GM12878 (cell line): Measurements from ENCODE around the gene GOLT1B. TPM values are rescaled to one million over a fixed set of nuclear protein-coding genes. Genes with fewer than 3 reads are reported as not detected.

Experiments used
- CBX5 ChIP-seq: sonication (generic); IDR thresholded peaks from 2 replicates; pipeline ENCODE4 v1.6.1; 2016; ENCODE audit warnings: low read depth, moderate library complexity, mild to moderate bottlenecking, inconsistent platforms
- CREB1 ChIP-seq: IDR thresholded peaks from 2 replicates; pipeline ENCODE4 v1.6.1; 2012; ENCODE audit warnings: low read depth, mild to moderate bottlenecking, inconsistent platforms
- JUNB ChIP-seq: IDR thresholded peaks from 2 replicates; pipeline ENCODE4 v1.6.1; 2016; ENCODE audit warnings: antibody characterized with exemption, mild to moderate bottlenecking
- JUND ChIP-seq: IDR thresholded peaks from 2 replicates; pipeline ENCODE4 v1.6.1; 2012; ENCODE audit warnings: low read depth, mild to moderate bottlenecking, low read length, improper control_type of control experiment, moderate library complexity
- MEF2B ChIP-seq: fragments of 450-650 bp; IDR thresholded peaks from 2 replicates; pipeline ENCODE4 v1.6.1; 2018; ENCODE audit warnings: mild to moderate bottlenecking, moderate library complexity; ENCODE audit not compliant: partially characterized antibody, poor library complexity, severe bottlenecking
- NFIC ChIP-seq: IDR thresholded peaks from 2 replicates; pipeline ENCODE4 v1.6.1; 2012; ENCODE audit warnings: low read depth, mild to moderate bottlenecking, inconsistent platforms, low read length, moderate library complexity
- PAX5 ChIP-seq: IDR thresholded peaks from 2 replicates; pipeline ENCODE4 v1.6.1; 2011; ENCODE audit warnings: low read depth, low read length, borderline replicate concordance
- RELA ChIP-seq: fragments of 450-650 bp; IDR thresholded peaks from 2 replicates; pipeline ENCODE4 v1.8.0; 2014; ENCODE audit warnings: borderline replicate concordance; ENCODE audit not compliant: partially characterized antibody
- SMAD5 ChIP-seq: IDR thresholded peaks from 2 replicates; pipeline ENCODE4 v1.6.1; 2016; ENCODE audit warnings: antibody characterized with exemption, low read depth
- SREBF1 ChIP-seq: IDR thresholded peaks from 2 replicates; pipeline ENCODE4 v1.6.1; 2012; ENCODE audit warnings: mild to moderate bottlenecking, low read length
- WRNIP1 ChIP-seq: IDR thresholded peaks from 2 replicates; pipeline ENCODE4 v1.6.1; 2011; ENCODE audit warnings: low read depth, low read length, improper control_type of control experiment, borderline replicate concordance
- ZZZ3 ChIP-seq: IDR thresholded peaks from 2 replicates; pipeline ENCODE4 v1.6.1; 2011; ENCODE audit warnings: low read depth; ENCODE audit not compliant: control insufficient read depth, insufficient read length
- polyA plus RNA-seq, 11 experiments: library from polyadenylated mRNA; depleted of rRNA in 4 of 11; unstranded in 6 of 11; stranded (reverse) in 5 of 11; fragments of >200 nt; fragmentation: Nextera tagmentation in 4 of 11; fragmentation: Illumina TruSeq in 1 of 11; extraction: Ambion mirVana in 4 of 11; extraction: Trizol in 1 of 11; gene quantifications; 1 replicate in 1 of 11; 2 replicates in 10 of 11; pipeline versions ENCODE4 v1.2.1 to v1.2.3, GENCODE V29; 2011 to 2016; ENCODE audit warnings: inconsistent platforms in 2 of 11, missing spikeins in 2 of 11, low read depth in 1 of 11
- total RNA-seq, 4 experiments: library from RNA; depleted of rRNA in 3 of 4; stranded (reverse); fragments of >200 nt in 3 of 4; fragmentation: Illumina TruSeq in 1 of 4; extraction: Trizol in 1 of 4; gene quantifications; 2 replicates each; pipeline versions ENCODE4 v1.2.1 to v1.2.3, GENCODE V29; 2013 to 2021
- TF ChIP-seq, protein P1 (sequence below): fragments of 450-650 bp; IDR thresholded peaks from 2 replicates; pipeline ENCODE4 v1.6.1; 2018; ENCODE audit warnings: mild to moderate bottlenecking, low read depth, moderate library complexity; ENCODE audit not compliant: partially characterized antibody
- TF ChIP-seq, protein P2 (sequence below): fragments of 450-650 bp; IDR thresholded peaks from 2 replicates; pipeline ENCODE4 v1.6.1; 2017; ENCODE audit warnings: mild to moderate bottlenecking, moderate library complexity
- TF ChIP-seq, protein P3 (sequence below): fragments of 450-650 bp; IDR thresholded peaks from 2 replicates; pipeline ENCODE4 v1.6.1; 2017; ENCODE audit warnings: antibody characterized with exemption, mild to moderate bottlenecking, moderate library complexity

GOLT1B gene
- total and polyA plus RNA-seq, 10 of the 15 experiments (the other 5 are each of a cell fraction or from before 2014, with no cell fraction given) = 18.3 to 77.4 (median 32.9) TPM

DNA sequence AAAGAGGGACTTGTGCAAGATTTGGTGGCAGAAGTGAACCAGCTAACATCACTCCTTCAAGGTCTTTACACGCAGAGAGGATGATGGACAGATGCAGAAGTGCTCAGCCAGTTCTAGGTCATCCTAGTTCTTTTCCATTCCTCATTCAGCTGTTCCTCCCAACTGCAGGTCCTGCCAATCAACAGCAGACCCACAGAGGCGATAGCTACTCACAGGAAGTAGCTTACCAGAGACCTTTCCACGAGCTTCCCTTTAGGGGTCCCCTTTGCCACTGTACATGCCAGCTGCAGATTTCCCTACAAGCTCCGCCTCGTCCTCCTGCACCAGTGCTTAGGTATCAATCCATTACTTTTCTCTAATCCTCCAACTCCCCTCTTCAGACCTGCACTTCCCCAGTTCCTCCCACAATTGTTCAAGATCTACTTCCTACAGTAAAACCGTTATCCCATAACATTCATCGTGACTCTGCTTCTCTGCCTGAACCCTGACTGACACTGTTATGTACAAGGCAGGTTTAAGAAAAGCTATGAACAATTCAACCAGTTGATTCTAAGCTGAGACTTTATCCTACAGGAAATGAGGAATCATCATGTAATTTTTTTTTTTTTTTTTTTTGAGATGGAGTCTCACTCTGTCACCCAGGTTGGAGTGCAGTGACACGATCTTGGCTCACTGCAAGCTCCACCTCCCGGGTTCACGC is 22.7 kb upstream of the GOLT1B start (continued):
- TF ChIP-seq, protein P1, sequence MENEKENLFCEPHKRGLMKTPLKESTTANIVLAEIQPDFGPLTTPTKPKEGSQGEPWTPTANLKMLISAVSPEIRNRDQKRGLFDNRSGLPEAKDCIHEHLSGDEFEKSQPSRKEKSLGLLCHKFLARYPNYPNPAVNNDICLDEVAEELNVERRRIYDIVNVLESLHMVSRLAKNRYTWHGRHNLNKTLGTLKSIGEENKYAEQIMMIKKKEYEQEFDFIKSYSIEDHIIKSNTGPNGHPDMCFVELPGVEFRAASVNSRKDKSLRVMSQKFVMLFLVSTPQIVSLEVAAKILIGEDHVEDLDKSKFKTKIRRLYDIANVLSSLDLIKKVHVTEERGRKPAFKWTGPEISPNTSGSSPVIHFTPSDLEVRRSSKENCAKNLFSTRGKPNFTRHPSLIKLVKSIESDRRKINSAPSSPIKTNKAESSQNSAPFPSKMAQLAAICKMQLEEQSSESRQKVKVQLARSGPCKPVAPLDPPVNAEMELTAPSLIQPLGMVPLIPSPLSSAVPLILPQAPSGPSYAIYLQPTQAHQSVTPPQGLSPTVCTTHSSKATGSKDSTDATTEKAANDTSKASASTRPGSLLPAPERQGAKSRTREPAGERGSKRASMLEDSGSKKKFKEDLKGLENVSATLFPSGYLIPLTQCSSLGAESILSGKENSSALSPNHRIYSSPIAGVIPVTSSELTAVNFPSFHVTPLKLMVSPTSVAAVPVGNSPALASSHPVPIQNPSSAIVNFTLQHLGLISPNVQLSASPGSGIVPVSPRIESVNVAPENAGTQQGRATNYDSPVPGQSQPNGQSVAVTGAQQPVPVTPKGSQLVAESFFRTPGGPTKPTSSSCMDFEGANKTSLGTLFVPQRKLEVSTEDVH = no peak
- no peak for TF ChIP-seq SMAD5
- no peak for TF ChIP-seq NFIC
- no peak for TF ChIP-seq SREBF1
- TF ChIP-seq RELA = no peak
- TF ChIP-seq JUNB = no peak
- TF ChIP-seq PAX5 = no peak
- TF ChIP-seq WRNIP1 = no peak
- TF ChIP-seq MEF2B = no peak
- TF ChIP-seq, protein P2, sequence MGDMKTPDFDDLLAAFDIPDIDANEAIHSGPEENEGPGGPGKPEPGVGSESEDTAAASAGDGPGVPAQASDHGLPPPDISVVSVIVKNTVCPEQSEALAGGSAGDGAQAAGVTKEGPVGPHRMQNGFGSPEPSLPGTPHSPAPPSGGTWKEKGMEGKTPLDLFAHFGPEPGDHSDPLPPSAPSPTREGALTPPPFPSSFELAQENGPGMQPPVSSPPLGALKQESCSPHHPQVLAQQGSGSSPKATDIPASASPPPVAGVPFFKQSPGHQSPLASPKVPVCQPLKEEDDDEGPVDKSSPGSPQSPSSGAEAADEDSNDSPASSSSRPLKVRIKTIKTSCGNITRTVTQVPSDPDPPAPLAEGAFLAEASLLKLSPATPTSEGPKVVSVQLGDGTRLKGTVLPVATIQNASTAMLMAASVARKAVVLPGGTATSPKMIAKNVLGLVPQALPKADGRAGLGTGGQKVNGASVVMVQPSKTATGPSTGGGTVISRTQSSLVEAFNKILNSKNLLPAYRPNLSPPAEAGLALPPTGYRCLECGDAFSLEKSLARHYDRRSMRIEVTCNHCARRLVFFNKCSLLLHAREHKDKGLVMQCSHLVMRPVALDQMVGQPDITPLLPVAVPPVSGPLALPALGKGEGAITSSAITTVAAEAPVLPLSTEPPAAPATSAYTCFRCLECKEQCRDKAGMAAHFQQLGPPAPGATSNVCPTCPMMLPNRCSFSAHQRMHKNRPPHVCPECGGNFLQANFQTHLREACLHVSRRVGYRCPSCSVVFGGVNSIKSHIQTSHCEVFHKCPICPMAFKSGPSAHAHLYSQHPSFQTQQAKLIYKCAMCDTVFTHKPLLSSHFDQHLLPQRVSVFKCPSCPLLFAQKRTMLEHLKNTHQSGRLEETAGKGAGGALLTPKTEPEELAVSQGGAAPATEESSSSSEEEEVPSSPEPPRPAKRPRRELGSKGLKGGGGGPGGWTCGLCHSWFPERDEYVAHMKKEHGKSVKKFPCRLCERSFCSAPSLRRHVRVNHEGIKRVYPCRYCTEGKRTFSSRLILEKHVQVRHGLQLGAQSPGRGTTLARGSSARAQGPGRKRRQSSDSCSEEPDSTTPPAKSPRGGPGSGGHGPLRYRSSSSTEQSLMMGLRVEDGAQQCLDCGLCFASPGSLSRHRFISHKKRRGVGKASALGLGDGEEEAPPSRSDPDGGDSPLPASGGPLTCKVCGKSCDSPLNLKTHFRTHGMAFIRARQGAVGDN = no peak
- no peak for TF ChIP-seq JUND
- no peak for TF ChIP-seq CBX5
- no peak for TF ChIP-seq CREB1
- TF ChIP-seq ZZZ3 = no peak
- TF ChIP-seq, protein P3, sequence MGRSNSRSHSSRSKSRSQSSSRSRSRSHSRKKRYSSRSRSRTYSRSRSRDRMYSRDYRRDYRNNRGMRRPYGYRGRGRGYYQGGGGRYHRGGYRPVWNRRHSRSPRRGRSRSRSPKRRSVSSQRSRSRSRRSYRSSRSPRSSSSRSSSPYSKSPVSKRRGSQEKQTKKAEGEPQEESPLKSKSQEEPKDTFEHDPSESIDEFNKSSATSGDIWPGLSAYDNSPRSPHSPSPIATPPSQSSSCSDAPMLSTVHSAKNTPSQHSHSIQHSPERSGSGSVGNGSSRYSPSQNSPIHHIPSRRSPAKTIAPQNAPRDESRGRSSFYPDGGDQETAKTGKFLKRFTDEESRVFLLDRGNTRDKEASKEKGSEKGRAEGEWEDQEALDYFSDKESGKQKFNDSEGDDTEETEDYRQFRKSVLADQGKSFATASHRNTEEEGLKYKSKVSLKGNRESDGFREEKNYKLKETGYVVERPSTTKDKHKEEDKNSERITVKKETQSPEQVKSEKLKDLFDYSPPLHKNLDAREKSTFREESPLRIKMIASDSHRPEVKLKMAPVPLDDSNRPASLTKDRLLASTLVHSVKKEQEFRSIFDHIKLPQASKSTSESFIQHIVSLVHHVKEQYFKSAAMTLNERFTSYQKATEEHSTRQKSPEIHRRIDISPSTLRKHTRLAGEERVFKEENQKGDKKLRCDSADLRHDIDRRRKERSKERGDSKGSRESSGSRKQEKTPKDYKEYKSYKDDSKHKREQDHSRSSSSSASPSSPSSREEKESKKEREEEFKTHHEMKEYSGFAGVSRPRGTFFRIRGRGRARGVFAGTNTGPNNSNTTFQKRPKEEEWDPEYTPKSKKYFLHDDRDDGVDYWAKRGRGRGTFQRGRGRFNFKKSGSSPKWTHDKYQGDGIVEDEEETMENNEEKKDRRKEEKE = no peak
- TF ChIP-seq, all 136 proteins: peak for 0
